Measurements from ENCODE around the gene SNX24.
"Not testable (repeated sequence)": the region's sequence is repeated elsewhere in the genome, so short reads cannot be mapped to it uniquely, and the experiment has no call there.

Gene SNX24

DNA sequence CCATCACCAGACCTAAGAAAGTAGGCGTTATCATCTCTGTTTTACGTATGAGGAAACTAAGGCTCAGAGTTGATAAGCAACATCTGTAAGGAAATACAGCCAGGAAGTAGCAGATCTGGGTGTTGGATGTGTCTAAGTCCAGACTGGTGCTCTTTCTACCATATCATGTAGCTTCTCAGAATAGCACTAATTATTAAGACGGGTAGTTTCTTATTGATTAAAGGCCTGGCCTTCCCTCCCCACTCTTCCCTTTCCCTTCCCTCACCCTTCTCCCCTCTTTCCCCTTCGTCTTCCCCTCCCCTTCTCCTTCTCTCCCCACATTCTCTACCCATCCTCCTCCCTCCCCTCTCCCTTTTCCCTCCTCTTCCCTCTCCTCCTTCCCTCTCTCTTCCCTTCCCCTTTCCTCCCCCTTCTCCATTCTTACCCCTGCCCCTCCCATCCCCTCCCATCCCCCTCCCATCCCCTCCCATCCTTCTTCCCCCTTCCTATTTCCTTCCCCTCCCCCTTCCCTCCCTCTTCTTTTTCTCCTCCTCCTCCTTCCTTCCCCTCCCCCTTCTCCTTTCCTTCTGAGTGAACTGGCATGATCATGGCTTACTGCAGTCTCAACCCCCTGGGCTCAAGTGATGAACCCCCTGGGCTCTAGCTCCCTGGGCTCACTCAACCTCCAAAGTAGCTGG, 79.4 kb downstream of the SNX24 start:
- no peak for DNase-seq

DNA sequence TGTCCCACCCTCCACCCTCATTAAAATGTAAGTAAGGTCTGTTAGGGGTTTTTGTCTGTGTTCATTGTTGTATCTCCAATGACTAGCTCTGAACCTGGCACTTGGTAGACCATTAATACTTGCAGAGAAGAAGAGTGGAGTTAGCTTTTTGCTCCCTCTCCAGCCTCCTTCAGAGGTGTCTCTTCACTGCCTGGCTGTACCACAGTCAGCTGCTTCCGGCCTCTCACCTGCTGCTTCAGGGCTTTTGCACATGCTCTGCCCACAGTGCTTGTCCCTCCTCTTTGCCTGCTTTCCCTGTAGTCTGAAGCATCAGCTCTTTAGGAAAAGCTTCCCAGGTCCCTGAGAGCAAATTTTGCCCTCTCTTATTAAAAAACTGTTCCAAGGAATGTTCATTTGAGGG, 83.6 kb downstream of the SNX24 start:
- no peak for DNase-seq

DNA sequence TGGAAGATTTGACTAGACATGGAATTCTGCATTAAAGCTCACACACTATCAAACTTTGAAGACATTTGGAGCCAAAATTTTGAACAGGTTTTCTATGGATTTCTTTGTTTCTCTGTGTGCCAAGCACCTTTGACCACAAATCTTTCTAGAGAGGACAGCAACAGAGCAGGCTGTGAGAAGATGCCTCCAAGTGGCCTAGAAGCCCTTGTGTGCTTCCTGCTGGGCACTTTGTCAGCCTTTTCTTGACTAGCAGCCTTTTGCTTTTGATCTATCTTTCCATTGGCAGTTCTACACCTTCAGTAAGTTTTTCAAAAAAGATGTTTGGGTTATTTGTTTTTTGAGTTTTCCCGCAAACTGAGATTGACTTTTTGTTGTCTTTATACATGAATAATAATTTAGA, 84.6 kb downstream of the SNX24 start:
- no peak for DNase-seq

DNA sequence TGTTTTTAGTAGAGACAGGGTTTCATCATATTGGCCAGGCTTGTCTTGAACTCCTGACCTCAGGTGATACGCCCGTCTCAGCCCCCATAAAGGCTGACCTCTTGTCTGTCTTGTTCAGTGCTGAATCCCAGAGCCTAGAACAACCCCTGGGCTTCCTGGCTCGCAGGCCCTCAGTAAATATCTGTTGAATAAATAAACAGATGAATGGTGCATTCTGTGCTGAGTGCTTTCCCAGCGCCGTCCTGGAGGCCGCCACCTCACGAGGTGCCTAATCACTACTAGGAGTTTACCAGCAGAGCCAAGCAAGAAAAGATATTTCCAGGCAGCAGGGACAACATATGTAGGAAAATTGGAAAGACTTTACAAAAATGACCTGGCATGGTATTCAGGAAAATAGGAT, 88.5 kb downstream of the SNX24 start:
- no peak for DNase-seq

DNA sequence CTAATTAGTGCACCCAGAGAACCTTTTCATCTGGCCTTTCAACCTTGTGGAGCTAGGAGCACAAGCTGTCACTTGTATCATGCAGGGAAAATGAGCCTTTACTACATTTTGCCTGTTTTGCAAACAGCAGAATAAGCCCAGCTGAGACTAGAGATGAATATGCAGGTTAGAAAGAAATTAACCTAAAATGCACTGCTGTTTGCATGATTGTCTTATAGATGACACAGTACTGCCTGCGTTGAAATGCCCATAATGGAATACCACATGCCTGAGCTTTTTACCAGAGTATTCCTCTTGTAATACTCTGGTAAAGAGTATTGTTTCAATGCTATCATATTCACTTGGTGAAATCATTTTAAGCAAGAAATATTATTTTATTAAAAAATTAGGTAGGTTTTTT, 90.7 kb downstream of the SNX24 start:
- no peak for DNase-seq

DNA sequence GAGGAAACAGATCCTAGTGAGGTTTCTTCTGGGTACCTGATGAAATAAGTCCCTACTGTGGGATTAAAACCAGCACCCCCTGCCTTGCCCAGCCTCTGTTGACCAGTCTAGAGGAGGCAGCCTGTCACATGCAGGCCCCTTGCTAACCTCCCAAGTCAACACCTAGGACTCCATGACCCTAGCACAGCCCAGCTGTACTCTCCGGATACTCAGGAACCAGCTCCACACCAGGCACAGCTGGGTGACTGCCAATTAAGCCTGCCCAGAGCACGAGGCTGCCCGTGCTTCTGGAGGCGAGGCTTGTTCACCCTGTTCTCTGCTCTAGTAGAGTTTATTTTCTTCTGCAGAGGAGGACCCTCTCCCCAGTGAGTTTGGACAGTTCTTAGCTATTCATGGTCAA, 92.5 kb downstream of the SNX24 start:
- DNase-seq, result no peak

DNA sequence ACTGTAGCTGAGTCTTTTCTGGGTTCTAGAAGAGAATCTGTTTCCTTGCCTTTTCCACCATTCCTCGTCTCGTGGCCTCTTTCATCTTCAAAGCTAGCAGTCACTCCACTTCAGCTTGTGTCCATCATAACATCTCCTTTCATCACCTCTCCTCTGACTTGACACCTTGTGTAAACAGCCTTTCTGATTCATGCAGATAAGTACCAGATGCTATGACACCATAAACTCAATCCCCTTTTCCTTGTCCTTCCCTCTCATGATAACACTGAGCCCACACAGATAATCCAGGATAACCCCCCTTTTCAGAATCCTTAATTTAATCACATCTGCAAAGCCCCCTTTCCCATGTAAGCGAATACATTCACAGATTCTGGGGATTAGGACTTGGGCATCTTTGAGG, 95.5 kb downstream of the SNX24 start:
- no peak for DNase-seq

DNA sequence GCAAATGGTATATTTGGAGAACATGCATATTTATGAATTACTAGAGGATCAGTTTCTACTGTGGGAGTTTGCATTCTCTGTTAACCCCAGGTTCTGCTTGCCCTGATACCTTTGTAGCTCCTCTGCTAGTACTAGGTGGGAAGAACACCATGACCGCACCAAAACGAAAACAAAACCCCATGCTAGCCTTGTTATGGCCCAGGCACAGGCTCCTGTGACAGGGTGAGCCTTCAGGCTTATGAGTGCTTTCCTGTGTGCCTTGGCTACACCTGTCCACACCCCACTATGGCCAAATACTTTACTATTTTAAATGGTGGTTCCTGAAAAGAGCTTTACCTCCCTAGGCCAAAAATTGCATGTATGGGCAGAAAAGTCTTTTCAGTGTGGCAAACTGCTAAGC, 96.3 kb downstream of the SNX24 start:
- no peak for DNase-seq

DNA sequence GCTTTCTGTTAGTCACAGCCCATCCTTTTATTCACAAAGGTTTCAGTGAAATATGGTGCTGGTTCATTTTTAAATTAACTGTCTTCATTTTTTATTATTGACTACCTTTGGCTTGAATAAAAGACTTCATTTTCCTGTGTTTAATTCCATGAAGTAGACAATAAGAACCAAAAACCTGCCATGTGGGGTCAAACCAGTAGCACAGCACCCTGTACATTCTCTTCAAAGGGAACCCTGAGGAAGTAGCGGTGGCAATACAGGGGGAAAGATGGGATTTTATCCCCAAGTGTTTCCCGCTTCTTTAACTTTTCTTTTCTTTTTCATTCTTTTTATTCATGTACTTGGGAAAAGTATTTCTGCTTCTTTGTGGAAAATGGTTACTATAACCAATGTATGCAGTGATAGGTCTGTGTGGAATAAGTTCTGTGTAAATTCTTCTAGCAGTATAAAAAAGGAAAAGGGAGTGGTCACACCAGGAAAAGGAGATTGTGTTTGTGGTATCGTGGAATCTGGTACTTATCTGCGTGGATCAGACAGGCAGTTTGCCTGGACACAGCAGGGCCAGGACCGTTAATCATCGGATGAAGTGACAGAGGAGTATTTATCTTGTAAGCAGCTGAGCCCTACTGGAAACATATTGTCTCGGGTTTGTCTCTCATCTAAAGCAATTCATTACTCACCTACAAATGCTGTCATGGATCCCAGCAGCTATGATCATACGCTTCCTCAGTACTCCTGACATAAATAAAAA, 96.9 kb downstream of the SNX24 start:
- no peak for DNase-seq

DNA sequence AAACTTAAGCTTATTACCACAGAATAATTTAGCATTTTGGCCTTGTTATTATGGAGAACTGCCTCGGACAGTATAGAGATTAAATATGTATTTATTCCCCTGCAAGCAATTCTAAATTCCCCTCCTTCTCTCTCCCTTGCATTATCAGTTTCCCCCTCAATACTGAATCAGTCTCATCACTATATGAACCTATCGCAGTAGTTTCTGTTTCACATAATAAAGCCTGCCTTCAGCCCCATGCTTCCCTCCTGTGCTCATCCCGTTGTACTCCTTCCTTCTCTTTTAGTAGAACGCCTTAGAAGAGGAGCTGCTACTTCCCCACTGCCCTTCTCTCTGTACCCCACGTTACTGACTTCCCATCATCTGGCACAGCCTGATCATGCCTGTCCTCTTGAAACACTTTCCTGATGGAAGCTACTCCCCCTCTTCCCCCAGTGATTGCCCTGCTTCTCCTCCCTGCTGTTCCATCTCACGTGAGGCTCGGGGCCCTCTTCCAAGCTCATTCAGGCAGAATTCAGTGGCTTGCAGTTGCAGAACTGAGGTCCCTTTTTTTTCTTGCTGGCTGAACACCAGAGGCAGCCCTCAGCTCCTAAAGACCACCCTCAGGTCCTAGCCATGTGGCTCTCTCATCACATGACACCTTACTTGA, 97.8 kb downstream of the SNX24 start:
- no peak for DNase-seq

DNA sequence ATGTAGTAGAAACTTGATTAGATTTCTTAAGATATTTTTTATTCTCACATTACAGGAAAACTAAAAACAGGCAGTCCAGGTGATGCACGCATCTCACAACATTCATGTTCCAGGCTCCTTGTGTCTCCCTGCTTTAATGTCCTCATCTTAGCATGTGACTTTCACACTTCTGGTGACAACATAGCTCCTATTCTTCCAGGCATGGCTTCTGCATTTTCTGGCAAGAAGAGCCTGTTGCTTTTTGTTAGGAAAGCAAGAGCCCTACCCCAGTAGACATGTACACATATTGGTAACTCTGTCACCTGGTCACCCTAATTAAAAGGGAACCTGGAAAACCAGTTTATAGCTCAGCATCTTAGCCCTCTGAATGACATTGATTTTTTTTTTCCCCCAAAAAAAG, 98.6 kb downstream of the SNX24 start:
- DNase-seq, result no peak

DNA sequence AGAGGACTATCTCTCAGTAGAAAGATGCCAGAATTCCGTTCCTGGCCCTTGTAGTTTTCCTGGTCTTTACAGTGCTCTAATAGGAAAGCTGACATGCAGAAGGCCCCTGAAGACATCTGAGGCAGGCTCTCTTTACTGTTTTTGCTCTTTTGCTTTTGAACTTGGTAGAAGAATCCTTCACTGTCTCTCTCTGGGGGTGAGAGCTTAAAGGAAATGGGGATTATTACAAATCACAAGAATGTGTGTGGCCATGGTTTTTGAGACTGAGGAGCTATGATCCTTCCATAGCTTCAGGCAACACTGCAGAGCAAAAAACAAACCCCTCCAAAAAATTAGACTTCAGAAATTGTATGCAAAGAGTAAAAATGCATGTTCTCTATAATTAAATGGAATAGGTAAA, 102.0 kb downstream of the SNX24 start:
- no peak for DNase-seq

DNA sequence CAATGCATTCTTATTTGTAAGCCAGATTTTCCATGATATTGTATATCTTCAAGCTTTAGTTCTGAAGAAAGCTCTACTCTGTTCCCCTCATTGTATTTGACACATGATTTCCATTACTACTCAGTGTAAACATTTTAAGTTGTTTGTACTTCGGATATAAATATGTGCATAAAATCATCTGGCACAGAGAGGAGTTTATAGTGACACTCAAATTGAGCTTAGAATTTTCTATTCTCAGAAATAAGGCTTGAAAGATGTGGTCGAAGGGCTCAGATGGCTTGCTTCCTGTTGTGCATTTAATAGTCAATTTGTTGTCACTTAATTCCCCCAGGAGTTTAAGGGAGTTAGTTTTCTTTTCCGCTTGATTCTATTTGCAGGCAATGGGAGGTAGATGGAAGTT, 102.4 kb downstream of the SNX24 start:
- no peak for DNase-seq

DNA sequence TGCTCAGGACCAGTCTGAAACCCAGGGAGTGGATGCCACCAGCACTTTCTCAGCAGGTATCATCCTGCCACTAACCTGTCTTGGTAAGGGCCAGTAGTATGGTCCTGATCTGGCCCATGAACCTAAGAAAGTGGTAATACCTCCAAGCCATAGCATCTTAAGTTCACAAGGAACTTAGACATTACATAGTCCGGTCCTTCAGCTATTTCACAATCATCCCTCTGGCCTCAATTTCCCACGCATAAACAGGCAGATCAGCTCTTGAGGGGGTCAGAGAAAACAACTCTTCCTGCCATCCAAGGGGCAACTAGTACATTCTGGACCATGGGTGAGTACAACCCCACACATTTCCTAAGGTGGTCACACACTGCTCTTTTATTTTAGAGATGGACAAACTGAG, 102.9 kb downstream of the SNX24 start:
- DNase-seq, result no peak

DNA sequence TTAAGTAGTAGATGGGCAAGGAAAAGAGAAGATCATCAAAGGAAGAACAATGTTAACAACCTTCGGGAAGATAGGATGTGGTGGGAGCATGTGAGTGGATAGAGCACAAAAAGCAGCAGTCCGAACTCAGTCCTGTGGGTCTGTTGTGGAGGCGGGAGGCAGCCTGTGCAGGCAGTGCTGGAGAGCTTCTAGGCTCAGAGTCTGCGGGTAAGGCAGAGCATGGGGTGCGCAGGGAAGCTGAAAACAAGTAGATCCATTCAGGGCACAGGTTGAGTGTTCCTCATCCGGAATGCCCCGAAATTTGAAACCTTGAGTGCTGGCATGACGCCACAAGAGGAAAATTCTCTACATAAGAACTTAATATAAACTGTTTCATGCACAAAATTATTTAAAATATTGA, 106.2 kb downstream of the SNX24 start:
- DNase-seq, result no peak

DNA sequence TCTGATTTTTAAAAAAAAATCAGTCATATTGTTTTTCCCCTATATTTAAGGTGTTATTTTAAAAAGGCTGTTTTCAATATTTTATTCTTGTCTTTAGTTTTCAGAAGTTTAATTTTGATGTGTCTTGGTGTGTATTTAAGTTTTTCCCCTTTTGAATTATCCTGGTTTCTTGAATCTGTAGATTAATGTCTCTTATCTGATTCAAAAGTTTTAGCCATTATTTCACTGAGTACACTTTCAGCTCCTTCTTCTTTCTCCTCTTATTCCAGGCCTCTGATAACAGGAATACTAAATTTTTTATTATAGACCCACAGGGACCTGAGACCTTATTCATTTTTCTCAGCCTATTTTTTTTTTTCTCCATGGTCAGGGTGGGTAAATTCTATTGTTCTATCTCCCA, 109.3 kb downstream of the SNX24 start:
- no peak for DNase-seq

DNA sequence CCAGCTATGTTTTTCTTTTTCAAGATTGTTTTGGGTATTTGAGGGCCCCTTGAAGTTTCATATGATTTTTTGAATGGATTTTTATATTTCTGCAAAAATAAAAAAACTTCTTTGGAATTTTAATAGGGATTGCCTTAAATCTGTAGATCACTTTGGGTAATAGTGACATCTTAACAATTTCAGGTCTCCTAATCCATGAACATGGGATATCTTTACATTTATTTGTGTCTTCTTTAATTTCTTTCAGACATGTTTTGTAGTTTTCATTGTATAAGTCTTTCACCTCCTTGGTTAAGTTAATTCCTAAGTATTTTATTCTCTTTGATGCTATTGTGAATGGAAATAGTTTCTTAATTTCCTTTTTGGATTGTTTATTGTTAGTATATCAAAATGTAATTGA, 112.0 kb downstream of the SNX24 start:
- no peak for DNase-seq

DNA sequence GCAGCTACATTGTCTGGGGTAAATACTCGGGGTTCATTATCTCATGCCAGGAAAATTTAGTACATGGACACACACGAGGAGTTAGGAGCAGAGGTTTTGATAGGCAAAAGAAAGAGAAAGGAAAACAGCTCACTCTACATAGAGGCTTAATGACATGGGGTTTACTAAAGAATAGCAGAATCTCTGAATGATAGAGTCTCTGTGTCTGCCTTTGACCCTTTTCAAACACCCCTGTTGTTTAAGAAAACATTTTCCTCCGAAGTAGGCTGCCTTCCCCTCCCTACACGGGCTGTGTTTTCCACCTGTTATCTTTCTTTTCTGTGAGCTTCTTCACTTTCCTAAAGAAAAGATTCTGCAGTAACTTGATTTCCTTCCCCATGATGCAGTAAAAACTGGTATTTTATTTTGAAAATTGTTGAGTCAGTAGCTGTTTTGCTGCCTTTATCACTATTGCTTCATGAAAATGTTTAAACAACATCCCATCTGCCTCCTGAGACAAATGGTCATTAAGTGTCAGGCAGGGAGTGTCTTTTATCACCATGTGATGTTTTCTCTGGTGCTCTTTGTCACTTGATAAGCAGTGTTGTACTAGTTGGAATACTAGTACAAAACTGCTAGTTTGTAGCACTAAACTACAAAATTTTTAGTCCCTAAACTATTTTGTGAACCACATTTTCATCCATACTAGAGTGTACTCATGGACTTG, 114.5 kb downstream of the SNX24 start:
- DNase-seq, result no peak

DNA sequence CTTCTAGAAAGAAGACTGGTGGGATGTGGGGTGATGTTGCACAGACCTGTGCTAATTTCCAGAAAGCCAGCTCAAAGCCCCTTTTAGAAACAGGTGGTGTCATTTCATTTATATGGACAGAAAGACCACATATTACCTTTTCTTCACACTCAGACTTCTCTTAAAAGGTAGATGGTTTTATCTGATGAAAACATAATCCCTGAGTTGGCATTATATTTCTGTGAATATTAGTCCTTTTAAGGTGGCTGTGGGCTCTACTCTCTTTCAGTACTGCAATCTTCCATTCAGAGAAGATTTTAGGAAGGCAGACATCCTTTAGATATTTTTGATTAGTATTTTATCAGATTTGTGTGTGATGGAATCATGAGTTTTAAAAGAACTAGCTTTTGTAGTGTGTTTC, 117.9 kb downstream of the SNX24 start:
- DNase-seq, result no peak

DNA sequence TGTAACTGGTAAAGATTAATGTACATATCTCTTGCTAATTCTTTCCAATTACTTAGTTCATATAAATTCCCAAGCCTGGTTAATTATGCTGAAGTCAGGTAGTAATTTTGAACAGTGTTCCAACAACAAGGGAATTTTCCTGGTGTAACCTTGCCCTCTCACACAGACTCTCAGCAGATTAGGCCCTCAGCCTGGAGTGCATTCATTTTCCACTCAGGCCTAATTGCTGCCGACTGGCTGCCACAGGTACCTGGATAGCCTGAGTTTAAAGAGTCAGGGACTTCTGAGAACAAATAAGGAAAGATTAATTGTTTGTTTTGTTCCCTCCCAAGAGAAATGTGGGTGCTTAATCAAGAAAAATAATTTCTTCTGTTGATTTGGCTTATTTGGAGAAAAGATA, 119.7 kb downstream of the SNX24 start:
- no peak for DNase-seq

DNA sequence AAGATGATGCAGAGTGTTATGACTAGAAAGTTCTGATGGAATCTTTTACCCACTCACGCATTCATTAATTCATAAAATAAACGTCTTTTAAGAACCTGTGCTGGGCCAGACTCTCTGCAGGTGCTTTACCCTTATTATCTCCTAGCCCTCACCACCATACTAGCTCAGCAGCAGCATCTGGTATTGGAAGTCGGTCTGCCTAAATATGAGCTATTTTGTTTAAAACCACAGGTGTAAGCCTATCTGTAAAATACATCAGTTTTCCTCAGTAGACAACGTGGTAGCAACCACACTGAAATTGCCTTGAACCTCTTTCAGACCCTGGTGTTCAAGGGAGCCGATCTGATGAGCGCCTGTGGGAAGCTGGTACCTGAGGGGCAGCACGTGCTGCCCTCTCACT, 121.7 kb downstream of the SNX24 start:
- DNase-seq, result no peak

DNA sequence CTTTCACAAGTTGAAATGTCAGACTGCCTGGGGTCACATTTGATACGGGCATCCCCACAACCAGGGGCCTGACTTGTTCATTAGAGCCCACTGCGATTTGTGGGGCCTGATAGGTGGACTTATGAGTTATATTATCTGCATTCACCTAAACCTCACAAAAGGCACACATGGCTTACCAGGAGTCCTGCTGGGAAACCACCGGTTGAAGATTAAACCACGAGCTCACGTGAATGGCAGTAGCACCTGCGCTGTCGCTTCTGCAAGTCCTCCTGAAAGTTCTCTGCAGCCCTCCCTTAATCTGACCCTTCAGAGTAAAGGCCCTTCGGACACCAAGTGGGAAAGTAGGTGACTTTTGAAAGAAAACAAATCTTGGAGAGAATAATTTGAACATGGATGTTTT, 122.2 kb downstream of the SNX24 start:
- no peak for DNase-seq

DNA sequence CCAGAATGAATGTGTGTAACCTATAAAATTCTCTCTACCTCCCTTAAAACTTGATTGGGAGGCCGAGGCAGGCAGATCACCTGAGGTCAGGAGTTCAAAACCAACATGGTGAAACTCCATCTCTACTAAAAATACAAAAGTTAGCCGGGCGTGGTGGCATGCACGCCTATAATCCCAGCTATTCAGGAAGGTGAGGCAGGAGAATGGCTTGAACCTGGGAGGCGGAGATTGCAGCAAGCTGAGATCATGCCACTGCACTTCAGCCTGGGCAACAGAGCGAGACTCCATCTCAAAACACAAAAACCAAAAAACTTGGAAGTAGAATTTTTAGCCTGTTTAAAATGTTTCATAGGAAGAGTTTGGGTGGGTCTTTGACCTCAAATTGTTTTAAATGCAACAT, 122.6 kb downstream of the SNX24 start:
- DNase-seq, result not testable (repeated sequence)

DNA sequence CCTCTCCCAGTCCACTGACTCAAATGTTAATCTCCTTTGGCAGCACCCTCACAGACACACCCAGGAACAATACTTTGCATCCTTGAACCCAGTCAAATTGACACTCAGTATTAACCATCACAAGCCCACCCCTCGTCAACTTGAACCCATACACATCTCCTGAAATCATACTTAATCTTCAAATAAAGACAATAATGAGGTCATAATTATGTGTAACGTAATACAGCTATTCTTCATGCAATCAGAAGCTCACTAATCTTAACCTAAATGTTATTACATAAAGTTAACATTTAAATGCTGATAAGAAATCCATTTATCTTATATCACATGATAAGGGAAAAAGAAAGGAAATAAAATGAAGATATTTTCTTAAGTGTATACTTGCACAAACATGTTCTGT, 125.9 kb downstream of the SNX24 start:
- DNase-seq, result no peak
